Measurements from ENCODE around the gene KRT38. TPM values are rescaled to one million over a fixed set of nuclear protein-coding genes. Genes with fewer than 3 reads are reported as not detected.

KRT38 gene
- total and polyA plus RNA-seq, 2 of the 8 experiments (the other 6 are each of a cell fraction or from before 2014, with no cell fraction given), result not detected

DNA sequence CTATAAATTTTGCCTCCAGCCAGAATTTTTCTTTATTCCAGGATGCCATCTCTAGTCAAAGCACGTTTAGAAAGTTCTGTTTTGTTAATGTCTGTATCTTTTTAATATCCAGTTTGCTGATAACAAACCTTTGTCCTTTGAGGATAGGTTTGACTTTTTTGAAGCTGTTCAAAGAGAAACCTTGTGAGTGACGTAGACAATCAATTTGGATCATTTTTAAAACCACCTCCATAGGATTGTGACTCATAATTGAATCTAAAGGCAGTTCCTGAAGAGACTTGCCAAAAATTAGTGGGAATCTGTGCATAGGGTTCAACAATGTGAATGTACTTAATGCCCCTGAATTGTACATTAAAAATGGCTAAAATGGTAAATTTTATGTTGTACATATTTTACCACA lies 49.2 kb downstream of the KRT38 start (continued):
- TF ChIP-seq RBBP5 (IDR thresholded peaks at IDR 0.05; ENCODE audit: borderline replicate concordance, low read depth, low read length) (no peak), POLR2A (IDR thresholded peaks at IDR 0.05; ENCODE audit: control extremely low read depth in 1 of 2, low read depth in 2 of 2, low read length in 2 of 2) (no peak), SIRT6 (IDR thresholded peaks at IDR 0.05; ENCODE audit: low read length) (no peak), CHD1 (IDR thresholded peaks at IDR 0.05; ENCODE audit: low read depth, low read length) (no peak), HDAC6 (IDR thresholded peaks at IDR 0.05; ENCODE audit: low read depth, low read length) (no peak), EZH2 (IDR thresholded peaks at IDR 0.05; ENCODE audit: low read depth, low read length, severe bottlenecking) (no peak), RNF2 (IDR thresholded peaks at IDR 0.05; ENCODE audit: borderline replicate concordance, low read depth, low read length, missing control alignments, poor library complexity, severe bottlenecking) (no peak), FOSL1 (IDR thresholded peaks at IDR 0.05; ENCODE audit: insufficient read depth, low read depth, low read length) (no peak), JUN (IDR thresholded peaks at IDR 0.05; ENCODE audit: low read depth, low read length) (no peak)

All from H1 (cell line).